GM18951 (cell line): ENCODE results near the gene C1orf210.

Source experiments
- POLR2A ChIP-seq: IDR thresholded peaks from 4 replicates; pipeline ENCODE4 v1.6.1; 2011; ENCODE audit warnings: mild to moderate bottlenecking; ENCODE audit not compliant: insufficient read length, insufficient read depth; ENCODE audit errors: extremely low read depth
- in situ Hi-C: fragments of 300-500 bp; cut with MboI; formaldehyde crosslinking; loops from one replicate; pipeline ENCODE4 v1.12.0; 2022; ENCODE audit warnings: low sequenced_read_pairs, mixed read lengths, inconsistent platforms; ENCODE audit not compliant: unreplicated experiment

C1orf210 gene

DNA sequence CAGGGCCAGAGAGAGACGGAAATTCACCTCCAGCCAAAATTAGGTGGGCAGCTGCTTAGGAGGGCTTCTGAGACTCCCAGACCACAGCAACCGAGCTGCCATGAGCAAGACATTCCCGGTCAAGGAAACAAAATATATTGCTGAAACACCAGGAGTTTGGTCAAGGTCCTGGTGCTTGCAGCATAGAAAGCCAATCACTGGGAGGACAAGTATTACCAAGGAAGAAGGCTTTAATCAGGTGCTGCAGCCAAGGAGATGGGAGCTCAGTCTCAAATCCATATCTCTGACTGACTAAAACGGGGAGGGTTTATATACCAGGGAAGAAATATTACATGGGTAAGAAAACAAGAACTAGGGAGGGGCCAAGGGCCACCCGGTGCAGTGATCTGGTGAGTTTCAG lies 34.4 kb downstream of the C1orf210 start:
- TF ChIP-seq POLR2A = no peak

DNA sequence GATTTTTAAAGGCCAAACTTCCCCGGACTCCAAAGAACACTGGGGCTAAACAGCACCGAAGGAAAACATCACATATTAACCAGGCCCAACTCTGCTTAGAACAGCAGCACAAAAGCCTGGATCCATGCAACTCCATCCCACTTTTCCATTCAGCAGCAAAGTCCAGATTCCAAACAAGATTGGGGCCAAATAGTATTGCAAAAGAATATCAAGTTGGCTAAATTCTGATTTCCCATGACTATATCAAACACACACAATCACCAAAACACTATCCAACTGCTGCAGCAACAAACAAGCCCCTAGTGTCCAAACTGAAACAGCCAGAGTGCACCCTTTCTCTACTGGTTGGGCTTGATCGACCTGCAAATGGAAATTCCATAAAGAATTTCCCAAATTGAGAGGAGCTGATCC lies 35.0 kb downstream of the C1orf210 start:
- in situ Hi-C loops = no loop called here
- TF ChIP-seq POLR2A = no peak

More for the DNA sequence above, 34.4 kb downstream of the C1orf210 start:
- in situ Hi-C loops = no loop called here

DNA sequence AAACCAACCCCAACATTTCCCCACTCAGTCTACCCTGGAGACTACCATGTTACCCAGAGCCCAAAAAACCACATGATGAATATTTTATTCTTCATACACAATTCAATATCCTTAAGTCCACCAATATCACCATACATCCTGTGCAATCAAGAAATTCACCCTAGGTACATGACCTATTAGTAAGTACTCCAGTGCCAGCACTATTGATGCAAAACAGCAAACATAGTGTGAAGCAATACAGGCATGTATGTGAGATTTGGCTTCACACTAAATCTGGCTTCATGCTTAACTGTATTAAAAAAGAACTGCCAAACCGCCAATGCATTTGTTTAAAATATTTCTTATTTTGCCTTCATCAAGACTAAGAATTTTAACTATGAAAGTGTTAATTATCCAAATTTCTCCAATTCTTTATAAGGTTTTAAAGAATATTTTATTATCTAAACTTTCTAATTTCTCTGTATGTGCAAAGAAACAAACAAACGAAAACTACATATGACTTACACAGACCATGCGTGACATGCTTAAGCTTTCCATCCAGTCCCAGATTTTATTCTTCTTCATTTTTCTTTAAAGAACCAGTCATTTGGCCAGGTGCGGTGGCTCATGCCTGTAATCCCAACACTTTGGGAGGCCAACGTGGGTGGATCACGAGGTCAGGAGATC lies 38.0 kb downstream of the C1orf210 start:
- in situ Hi-C loops = no loop called here
- TF ChIP-seq POLR2A = no peak

DNA sequence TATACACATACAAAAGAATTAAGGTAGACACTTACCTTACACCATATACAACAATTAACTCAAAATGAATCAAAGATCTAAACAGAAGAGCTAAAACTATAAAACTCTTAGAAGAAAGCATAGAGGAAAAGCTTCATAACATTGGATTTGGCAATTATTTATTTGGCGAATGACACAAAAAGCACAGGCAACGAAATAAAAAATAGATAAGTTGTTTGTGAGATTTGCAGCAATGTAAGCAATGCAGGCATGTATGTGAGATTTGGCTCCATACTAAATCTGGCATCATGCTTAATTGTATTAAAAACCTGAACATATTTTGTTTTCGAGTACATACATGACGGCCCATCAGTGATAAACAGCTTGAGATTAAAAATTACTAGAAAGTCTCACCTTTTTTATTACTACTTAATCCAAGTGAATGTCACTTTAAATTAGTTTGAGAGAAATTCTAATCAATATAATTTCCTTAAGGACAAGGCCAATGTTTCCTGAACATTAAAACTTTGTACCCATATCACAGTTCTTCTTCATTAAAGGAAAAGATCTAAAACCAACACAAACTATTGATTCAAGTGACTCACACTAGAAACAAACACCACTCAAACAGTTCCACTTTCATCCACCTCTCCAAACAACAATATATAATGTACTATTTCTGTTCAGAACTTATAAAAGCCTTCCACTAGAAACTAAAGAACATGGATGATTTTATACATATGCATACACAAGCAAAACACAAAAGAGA lies 38.7 kb downstream of the C1orf210 start:
- in situ Hi-C loops = no loop called here
- no peak for TF ChIP-seq POLR2A

DNA sequence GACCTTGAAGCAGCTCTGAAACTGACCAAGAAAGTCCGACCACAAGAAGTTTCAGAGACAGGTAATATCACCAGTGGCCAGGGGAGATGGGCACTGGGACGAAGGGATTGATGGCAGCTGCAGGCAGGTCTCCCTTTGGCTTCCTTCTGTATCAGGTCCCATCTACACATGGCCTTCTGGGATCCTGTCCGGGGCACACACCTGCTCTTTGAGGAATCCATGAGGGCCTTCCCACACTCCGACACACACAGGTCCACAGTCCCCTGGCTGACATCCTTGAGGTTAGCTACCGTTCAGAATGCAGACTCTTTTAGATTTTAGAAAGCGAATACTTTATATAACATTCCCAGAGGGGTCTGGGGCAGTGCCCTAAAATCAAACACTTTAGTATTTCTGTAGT lies 42.1 kb downstream of the C1orf210 start:
- TF ChIP-seq POLR2A = no peak
- in situ Hi-C loops = no loop called here

DNA sequence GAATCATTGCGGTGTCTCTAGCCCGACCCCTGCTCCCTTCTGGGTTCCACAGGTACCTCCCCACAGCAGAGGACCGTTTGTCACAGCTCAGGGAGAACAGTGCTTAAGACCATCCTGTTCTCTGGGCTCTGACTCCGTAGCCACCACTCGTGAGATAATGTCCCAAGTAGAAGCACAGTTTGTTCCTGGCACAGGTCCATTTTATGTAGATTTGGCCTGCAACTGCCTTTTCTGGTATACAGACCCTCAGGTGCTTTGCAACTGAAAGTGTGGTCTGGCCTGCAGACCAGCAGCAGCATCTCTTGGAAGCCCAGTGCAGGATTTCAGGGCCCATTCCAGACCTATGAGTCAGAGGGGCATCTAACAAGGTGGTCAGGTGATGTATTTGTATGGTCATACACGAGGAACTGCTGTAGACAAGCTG lies 44.0 kb downstream of the C1orf210 start:
- in situ Hi-C loops = no loop called here
- no peak for TF ChIP-seq POLR2A

DNA sequence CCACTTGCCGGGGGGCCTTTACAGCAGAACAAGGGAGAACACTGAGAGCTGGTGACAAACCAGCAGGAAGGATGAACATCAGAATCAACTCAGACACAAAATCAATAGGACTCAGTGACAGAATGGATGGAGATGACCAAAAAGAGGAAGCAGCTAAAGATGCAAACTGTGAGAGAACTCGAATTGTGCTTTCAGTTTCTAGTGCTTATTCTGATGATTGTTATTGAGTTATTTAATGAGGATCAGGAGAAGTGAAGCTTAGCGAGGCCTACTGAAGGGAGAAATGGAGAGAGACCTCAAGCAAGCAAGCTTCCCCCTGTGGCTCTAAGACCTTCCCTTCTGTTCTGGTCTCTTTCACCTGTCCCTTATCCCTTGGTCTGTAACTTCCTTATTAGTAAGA lies 45.9 kb downstream of the C1orf210 start:
- in situ Hi-C loops = loop anchor here (10.0 kb wide), 1 partner anchor 115 kb away; the partner anchor contains the start of gene CDC20
- no peak for TF ChIP-seq POLR2A

DNA sequence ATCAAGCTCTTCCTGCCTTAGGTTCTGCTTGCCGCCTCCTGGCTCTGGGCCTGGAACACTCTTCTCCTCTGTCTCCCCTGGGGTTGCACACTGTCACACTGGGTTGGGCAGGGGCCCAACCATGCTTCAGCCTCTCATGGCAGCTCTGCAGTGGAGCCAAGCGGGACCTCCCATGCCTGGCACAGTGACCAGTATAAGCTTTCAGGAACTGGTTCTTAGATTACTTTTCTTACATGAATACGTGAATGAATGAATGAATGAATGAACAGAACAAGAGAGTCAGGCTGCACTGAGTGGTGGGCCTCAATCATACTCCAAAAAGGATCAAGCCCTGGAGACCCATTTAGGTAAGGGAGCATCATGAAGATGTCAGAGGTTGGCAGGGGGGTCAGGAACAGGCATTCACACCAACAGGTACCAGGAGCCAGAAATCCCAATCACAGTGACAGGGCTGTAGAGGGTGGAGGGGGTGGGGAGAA lies 46.4 kb downstream of the C1orf210 start:
- TF ChIP-seq POLR2A = no peak
- in situ Hi-C loops = loop anchor here (10.0 kb wide), 1 partner anchor 116 kb away; the partner anchor contains the start of gene CDC20

DNA sequence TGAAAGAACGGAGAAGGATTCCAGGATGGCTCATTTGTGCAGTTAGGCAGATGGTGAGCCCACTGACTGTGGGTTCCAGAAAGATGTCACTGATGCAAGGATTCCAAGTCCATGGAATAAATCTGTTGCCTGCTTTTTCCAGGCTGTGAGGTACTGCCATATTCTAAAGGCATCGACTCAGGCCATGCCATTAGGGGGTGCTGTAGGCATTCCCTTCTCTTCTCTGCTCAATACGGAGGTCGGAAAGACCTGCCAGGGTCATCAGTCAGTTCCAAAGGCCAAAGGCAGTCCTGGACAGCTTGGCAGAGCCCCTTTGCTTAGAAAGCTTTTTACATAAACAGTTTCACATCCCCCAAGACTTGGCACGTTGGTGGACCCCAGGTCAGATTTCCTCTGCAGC lies 47.3 kb downstream of the C1orf210 start:
- TF ChIP-seq POLR2A = no peak
- in situ Hi-C loops = loop anchor here (10.0 kb wide), 1 partner anchor 117 kb away; the partner anchor contains the start of gene CDC20

DNA sequence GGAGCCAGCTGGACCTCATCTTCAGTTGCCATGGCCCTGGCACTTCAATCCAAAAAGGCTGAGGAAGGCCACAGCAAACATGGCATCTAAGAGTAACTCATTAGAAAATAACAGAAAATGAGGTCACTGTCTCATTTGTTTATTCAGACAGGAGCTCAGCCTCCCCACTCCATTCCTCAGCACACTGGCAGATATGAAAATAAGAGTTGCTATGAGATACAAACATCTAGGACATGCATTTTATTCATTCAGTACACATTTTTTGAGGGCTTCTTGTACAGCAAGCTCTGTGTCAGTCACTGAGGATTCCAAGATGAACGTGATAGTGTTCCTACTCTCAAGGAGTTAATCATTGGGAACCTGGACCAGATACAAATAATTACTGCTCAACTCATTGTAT lies 48.3 kb downstream of the C1orf210 start:
- no peak for TF ChIP-seq POLR2A
- in situ Hi-C loops = loop anchor here (10.0 kb wide), 1 partner anchor 118 kb away; the partner anchor contains the start of gene CDC20

DNA sequence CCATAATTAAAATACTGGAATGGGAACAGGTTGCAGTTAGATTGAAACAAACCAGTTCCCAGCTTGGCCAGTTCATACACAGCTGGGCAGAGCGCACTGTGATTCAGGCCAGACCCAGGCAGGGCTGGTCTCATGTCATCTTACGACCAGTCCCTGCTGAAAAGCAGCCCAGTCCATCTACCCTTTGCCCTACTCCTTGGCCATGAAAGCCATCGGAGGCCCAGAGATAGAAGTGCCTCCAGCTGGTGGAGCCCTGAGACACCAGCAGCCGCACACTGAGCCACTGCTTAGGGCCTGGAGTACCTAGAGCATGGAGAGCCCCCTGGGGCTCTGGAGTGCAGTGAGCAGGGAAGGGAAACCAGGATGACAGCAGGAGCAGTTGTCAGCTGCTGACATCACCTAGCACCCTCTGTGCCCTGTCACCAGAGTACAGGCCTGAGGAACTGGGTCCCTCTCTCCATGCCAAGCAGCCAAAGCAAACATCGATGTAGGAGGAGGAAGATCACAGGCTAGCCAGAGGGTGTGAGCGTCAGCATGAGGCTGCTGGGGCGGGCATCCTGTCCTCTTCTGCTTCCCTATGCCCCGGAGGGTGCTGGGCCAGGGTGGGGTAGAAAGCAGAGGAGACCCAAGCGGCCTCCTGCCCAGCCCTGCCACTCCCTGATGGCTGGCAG lies 49.8 kb downstream of the C1orf210 start:
- TF ChIP-seq POLR2A = no peak
- in situ Hi-C loops = loop anchor here (10.0 kb wide), 1 partner anchor 119 kb away; the partner anchor contains the start of gene CDC20

DNA sequence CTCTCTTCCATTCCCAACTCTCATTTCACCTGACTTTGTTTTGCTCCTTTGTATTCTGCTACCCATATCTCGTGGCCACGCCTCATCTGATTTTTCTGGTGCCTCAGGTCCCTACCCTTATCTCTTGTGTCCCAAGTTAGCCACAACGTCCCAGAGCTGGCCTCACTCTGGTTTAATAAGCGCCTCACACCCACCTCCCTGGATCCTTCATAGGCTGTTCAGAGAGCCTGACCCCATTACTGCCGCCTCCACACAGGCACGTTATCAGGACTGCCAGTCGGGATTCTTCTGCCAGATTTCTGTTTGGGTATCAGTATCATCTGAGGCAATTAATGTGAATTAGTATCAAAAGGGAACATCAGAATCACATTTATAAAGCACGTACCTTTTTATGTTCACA lies 50.3 kb downstream of the C1orf210 start:
- in situ Hi-C loops = loop anchor here (10.0 kb wide), 1 partner anchor 120 kb away; the partner anchor contains the start of gene CDC20
- TF ChIP-seq POLR2A = no peak

DNA sequence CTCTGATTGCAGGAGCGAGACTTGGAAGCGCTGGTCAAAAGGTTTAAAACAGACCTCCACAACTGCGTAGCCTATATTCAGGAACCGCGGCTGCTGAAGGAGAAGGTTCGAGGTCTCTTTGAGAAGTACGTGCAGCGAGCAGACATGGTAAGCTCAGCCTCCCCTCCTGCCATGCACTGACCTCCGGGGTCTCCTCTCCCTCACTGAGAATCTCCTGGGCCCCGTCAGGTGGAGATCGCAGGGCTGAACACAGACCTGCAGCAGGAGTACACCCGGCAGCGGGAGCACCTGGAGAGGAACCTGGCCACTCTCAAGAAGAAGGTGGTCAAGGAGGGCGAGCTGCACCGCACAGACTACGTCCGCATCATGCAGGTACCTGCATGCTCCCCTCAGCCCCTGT lies 51.1 kb downstream of the C1orf210 start:
- in situ Hi-C loops = loop anchor here (10.0 kb wide), 1 partner anchor 121 kb away; the partner anchor contains the start of gene CDC20
- no peak for TF ChIP-seq POLR2A

DNA sequence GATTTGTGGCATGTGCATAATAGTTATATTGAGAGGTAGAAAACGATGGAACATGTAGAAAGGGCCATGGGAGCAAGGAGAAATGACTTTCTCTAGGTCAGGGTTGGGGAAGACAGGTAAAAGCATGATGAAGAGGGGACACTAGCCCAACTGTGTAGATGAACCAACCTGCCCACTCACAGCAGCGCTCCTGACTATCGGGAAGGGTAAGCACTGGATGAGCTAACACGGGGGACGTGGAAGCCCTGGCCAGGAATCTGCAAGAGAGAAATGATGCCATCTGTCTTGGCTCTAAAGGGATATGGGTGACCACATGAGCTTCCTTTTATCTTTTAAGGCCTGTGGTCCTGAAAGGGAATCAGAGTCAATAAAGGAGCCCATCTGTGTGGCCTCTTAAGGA lies 51.8 kb downstream of the C1orf210 start:
- TF ChIP-seq POLR2A = no peak
- in situ Hi-C loops = loop anchor here (10.0 kb wide), 1 partner anchor 121 kb away; the partner anchor contains the start of gene CDC20
